OCI-LY1 (cell line): ENCODE measurements around the gene PPP1CA.

ENCODE experiments used
- H2AFZ ChIP-seq: fragments of 200-600 bp; sonication (generic), shearing (Covaris generic); 2 replicates; pipeline ENCODE4 v1.6.0; 2014; ENCODE audit warnings: antibody characterized with exemption, mild to moderate bottlenecking, low read length
- H3F3A ChIP-seq: fragments of 200-600 bp; sonication (generic), shearing (Covaris generic); 2 replicates; pipeline ENCODE4 v1.6.0; 2014; ENCODE audit warnings: mild to moderate bottlenecking, antibody characterized with exemption, low read length, moderate library complexity; ENCODE audit not compliant: insufficient read depth
- H3K27ac ChIP-seq: fragments of 200-600 bp; sonication (generic); 2 replicates; pipeline ENCODE4 v1.5.1; 2014; ENCODE audit warnings: low read length, mixed run types, mild to moderate bottlenecking, low read depth; ENCODE audit not compliant: poor library complexity, severe bottlenecking
- H3K27me3 ChIP-seq: fragments of 200-600 bp; sonication (generic); 2 replicates; pipeline ENCODE4 v1.6.0; 2014; ENCODE audit warnings: antibody characterized with exemption, mild to moderate bottlenecking, low read length, moderate library complexity; ENCODE audit not compliant: insufficient read depth
- H3K36me3 ChIP-seq: fragments of 200-600 bp; sonication (generic); 2 replicates; pipeline ENCODE4 v1.6.1; 2014; ENCODE audit warnings: mild to moderate bottlenecking, antibody characterized with exemption, low read length, moderate library complexity, mixed read lengths; ENCODE audit not compliant: insufficient read depth
- H3K4me1 ChIP-seq: fragments of 200-600 bp; sonication (generic); 2 replicates; pipeline ENCODE4 v1.5.1; 2014; ENCODE audit warnings: mild to moderate bottlenecking, low read length, moderate library complexity; ENCODE audit not compliant: insufficient read depth, severe bottlenecking
- H3K4me2 ChIP-seq: fragments of 200-600 bp; sonication (generic), shearing (Covaris generic); 2 replicates; pipeline ENCODE4 v1.6.1; 2014; ENCODE audit warnings: low read length
- H3K4me3 ChIP-seq: fragments of 200-600 bp; sonication (generic); 2 replicates; pipeline ENCODE4 v1.5.1; 2014; ENCODE audit warnings: low read length, low read depth, mild to moderate bottlenecking, mixed read lengths; ENCODE audit not compliant: poor library complexity, severe bottlenecking
- H3K79me2 ChIP-seq: fragments of 200-600 bp; shearing (Covaris generic); 2 replicates; pipeline ENCODE4 v1.6.1; 2016; ENCODE audit warnings: mixed run types, low read length, mixed read lengths; ENCODE audit not compliant: insufficient read depth
- H3K9ac ChIP-seq: fragments of 200-600 bp; sonication (generic), shearing (Covaris generic); 2 replicates; pipeline ENCODE4 v1.6.1; 2014; ENCODE audit warnings: mild to moderate bottlenecking, low read length, mixed read lengths
- H3K9me2 ChIP-seq: fragments of 200-600 bp; sonication (generic), shearing (Covaris generic); 2 replicates; pipeline ENCODE4 v1.6.1; 2014; ENCODE audit warnings: low read depth, mild to moderate bottlenecking, low read length, mixed read lengths
- H3K9me3 ChIP-seq: fragments of 200-600 bp; shearing (Covaris generic); 2 replicates; pipeline ENCODE4 v1.6.1; 2014; ENCODE audit warnings: low read length, mixed read lengths
- H4K20me1 ChIP-seq: fragments of 200-600 bp; sonication (generic), shearing (Covaris generic); 2 replicates; pipeline ENCODE4 v1.6.0; 2016; ENCODE audit warnings: mild to moderate bottlenecking, low read length; ENCODE audit not compliant: insufficient read depth
- EZH2 ChIP-seq: fragments of 200-600 bp; sonication (generic), shearing (Covaris generic); IDR thresholded peaks from 2 replicates; pipeline ENCODE4 v1.8.0; 2017; ENCODE audit warnings: borderline replicate concordance, mixed run types, mild to moderate bottlenecking, antibody characterized with exemption, low read length, moderate library complexity, mixed read lengths
- TF ChIP-seq, protein P1 (sequence below): fragments of 200-600 bp; sonication (generic), shearing (Covaris generic); IDR thresholded peaks from 2 replicates; pipeline ENCODE4 v1.5.1; 2017; ENCODE audit warnings: mild to moderate bottlenecking, antibody characterized with exemption, low read length, moderate library complexity, mixed read lengths

PPP1CA gene

DNA sequence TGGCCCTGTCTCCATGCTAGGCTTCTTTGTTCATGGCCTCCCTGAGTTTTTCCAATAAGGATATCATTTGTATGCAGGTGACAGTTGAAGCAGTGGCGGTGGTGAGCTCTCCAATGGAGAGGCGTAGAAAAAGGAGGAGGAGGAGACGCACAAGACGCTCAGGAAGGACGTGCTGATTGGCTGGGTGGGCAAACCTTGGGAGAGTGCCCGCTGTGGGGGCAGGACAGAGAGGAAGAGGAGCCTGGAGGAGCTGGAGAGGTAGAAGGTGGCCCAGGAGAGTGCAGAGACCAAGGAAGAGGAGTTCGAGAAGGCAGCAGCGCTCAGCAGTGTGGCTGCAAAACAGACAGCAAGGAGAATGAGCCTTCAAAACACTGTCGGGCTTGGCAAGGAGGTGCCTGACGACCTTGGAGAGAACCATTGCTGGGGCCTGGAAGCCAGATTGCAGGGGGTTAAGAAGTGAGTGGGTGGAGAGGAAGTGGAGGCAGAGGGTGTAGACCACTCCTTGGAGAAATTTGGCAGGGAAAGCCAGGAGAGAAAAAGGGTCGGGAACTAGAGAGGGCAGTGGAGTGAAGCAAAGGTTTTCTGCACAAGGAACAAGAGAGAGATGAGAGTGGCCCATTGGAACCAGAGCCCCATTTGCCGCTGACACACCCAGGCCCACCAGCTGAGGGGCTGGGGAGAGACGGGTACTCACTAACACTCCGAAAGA lies 35.8 kb downstream of the PPP1CA start:
- Histone ChIP-seq H3K79me2 (no peaks in the 10 kb centered on the region), H3K9ac (no peak overlapping the region)

DNA sequence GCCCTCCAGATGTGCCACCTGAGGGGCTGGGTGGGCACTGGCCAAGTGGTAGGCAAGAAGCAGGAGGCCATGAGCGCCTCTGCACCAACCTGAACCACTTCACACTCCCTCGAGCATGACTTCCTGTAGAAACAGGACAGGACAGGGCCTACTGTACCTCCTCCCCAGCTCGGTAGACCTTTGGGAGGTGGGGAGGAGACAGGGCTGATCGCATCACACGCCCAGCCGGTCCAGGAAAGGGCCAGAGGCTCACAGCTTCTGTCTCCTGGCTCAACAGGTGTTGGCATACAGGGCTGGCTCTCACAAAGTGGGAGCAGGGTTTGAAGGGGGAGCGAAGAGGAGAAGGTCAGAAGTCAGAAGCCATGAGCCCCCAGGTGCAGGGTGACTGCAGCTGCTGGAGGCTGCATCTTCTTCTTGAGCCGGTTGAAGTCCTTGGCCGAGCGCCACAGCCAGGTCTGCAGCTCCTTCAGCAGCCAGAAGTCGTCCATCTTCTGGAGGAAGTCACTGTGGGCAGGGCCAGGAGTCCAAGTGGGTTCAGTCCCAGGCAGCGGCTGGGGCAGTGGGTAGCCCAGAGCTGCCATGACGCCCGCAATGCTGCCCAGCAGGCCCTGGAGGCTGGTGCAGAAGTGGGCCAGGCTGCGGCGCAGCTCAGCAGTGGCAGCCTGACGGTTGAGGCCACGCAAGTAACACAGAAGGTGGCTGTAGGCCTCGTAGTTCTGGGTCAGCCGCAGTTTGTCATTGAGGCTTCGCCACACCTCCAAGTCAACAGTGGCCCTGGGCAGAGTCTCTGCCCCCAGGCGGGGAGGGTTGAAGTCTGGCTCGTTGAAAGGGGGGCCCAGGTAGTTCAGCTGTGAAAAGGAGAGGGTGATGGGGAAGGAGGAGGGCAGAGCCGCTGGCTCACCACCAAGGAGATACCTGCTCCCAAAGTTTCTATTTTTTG lies 36.6 kb downstream of the PPP1CA start:
- Histone ChIP-seq H3K9me3 (no peaks in the 10 kb centered on the region), H2AFZ (no peak overlapping the region), H4K20me1 (no peaks in the 10 kb centered on the region), H3K27me3 (peaks cover 7% of the 10 kb centered on the region; the same call in 1 of the 2 replicates), H3F3A (no peaks in the 10 kb centered on the region), H3K27ac (no peak overlapping the region), H3K4me1 (peaks cover 10% of the 10 kb centered on the region), H3K9ac (no peak overlapping the region), H3K9me2 (no peaks in the 10 kb centered on the region), H3K4me3 (no peak overlapping the region), H3K36me3 (no peaks in the 10 kb centered on the region), H3K4me2 (no peak overlapping the region), H3K79me2 (no peaks in the 10 kb centered on the region)
- TF ChIP-seq, protein P1, sequence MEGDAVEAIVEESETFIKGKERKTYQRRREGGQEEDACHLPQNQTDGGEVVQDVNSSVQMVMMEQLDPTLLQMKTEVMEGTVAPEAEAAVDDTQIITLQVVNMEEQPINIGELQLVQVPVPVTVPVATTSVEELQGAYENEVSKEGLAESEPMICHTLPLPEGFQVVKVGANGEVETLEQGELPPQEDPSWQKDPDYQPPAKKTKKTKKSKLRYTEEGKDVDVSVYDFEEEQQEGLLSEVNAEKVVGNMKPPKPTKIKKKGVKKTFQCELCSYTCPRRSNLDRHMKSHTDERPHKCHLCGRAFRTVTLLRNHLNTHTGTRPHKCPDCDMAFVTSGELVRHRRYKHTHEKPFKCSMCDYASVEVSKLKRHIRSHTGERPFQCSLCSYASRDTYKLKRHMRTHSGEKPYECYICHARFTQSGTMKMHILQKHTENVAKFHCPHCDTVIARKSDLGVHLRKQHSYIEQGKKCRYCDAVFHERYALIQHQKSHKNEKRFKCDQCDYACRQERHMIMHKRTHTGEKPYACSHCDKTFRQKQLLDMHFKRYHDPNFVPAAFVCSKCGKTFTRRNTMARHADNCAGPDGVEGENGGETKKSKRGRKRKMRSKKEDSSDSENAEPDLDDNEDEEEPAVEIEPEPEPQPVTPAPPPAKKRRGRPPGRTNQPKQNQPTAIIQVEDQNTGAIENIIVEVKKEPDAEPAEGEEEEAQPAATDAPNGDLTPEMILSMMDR: no peak

More for the DNA sequence above, 35.8 kb downstream of the PPP1CA start:
- H2AFZ ChIP-seq: no peak overlapping the region
- H3K4me2 ChIP-seq: no peak overlapping the region
- H3K9me2 ChIP-seq: no peaks in the 10 kb centered on the region
- no peak overlapping the region for H3K27ac ChIP-seq
- TF ChIP-seq, protein P1: no peak
- H4K20me1 ChIP-seq: no peaks in the 10 kb centered on the region
- no peaks in the 10 kb centered on the region for H3K9me3 ChIP-seq
- H3K36me3 ChIP-seq: no peaks in the 10 kb centered on the region
- no peak overlapping the region for H3K4me3 ChIP-seq
- H3K27me3 ChIP-seq: peaks cover 9% of the 10 kb centered on the region; the same call in 1 of the 2 replicates
- H3K4me1 ChIP-seq: peaks cover 10% of the 10 kb centered on the region
- H3F3A ChIP-seq: no peaks in the 10 kb centered on the region

DNA sequence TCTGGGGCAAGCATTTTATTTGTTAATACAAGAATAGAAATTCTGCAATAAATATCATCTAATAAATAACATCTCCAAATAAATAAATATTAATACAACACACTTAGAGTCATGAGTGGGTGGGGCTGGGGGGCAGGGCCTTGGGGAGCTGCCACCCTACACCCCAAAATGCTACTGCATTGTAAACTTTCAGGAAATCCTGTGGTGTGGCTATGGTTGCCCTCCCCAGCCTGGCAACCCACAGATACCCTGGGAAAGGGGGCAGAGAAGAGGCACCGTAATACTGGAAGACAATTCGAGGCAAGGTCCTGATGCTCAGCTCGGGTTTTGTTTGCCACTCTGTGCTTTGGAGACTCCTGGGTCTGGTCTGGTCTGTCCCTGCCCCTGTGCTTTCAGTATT lies 37.5 kb downstream of the PPP1CA start:
- H3K9me2 ChIP-seq: no peaks in the 10 kb centered on the region
- no peaks in the 10 kb centered on the region for H3F3A ChIP-seq
- H3K9ac ChIP-seq: no peak overlapping the region
- H3K9me3 ChIP-seq: no peaks in the 10 kb centered on the region
- H3K27me3 ChIP-seq: peaks cover 7% of the 10 kb centered on the region; the same call in 1 of the 2 replicates
- no peak overlapping the region for H3K4me3 ChIP-seq
- H4K20me1 ChIP-seq: no peaks in the 10 kb centered on the region
- no peak overlapping the region for H3K27ac ChIP-seq
- no peak for TF ChIP-seq EZH2
- TF ChIP-seq, protein P1: no peak
- H3K4me2 ChIP-seq: no peak overlapping the region
- no peak overlapping the region for H2AFZ ChIP-seq
- no peaks in the 10 kb centered on the region for H3K79me2 ChIP-seq
- H3K4me1 ChIP-seq: peaks cover 10% of the 10 kb centered on the region
- H3K36me3 ChIP-seq: no peaks in the 10 kb centered on the region
